HepG2 (cell line): Measurements from ENCODE around the gene RPL35. TPM values are rescaled to one million over a fixed set of nuclear protein-coding genes. Genes with fewer than 3 reads are reported as not detected.

Experiments
- ADNP ChIP-seq: sonication (generic); formaldehyde crosslinking; IDR thresholded peaks from 2 replicates; pipeline ENCODE4 v1.4.0; 2020; ENCODE audit warnings: missing genetic modification reagents
- AHR ChIP-seq: IDR thresholded peaks from 2 replicates; pipeline ENCODE4 v1.6.1; 2018; ENCODE audit warnings: missing genetic modification reagents, missing compliant biosample characterization
- CBX1 ChIP-seq: IDR thresholded peaks from one replicate; pipeline ENCODE4 v1.6.1; 2016; ENCODE audit warnings: antibody characterized with exemption, low read depth
- JDP2 ChIP-seq: sonication (generic); formaldehyde crosslinking; IDR thresholded peaks from 2 replicates; pipeline ENCODE4 v1.8.1; 2022; ENCODE audit warnings: missing genetic modification reagents, borderline replicate concordance
- KAT8 ChIP-seq: IDR thresholded peaks from 2 replicates; pipeline ENCODE4 v1.6.1; 2016; ENCODE audit warnings: missing genetic modification reagents, missing compliant biosample characterization
- PAXIP1 ChIP-seq: sonication (generic); formaldehyde crosslinking; conservative IDR thresholded peaks from 2 replicates; pipeline ENCODE4 v1.4.0; 2020; ENCODE audit warnings: mild to moderate bottlenecking, missing genetic modification reagents, moderate library complexity
- ZHX2 ChIP-seq, 2 experiments: sonication (generic) in 1 of 2; formaldehyde crosslinking in 1 of 2; IDR thresholded peaks; 2 replicates each; pipeline versions ENCODE4 v1.6.1 to v1.9.0; 2014 to 2022; ENCODE audit warnings: antibody characterized with exemption in 1 of 2, borderline replicate concordance in 1 of 2, inconsistent platforms in 1 of 2, low read depth in 1 of 2, missing genetic modification reagents in 1 of 2
- ZNF501 ChIP-seq: sonication (generic); formaldehyde crosslinking; IDR thresholded peaks from 2 replicates; pipeline ENCODE4 v1.5.1; 2020; ENCODE audit warnings: mild to moderate bottlenecking, moderate library complexity, missing genetic modification reagents
- ZNF549 ChIP-seq: sonication (generic); formaldehyde crosslinking; IDR thresholded peaks from 2 replicates; pipeline ENCODE4 v1.5.0; 2020; ENCODE audit warnings: missing genetic modification reagents
- ZNF740 ChIP-seq: sonication (generic); formaldehyde crosslinking; IDR thresholded peaks from 2 replicates; pipeline ENCODE4 v1.4.0; 2020; ENCODE audit warnings: missing genetic modification reagents
- ZNF792 ChIP-seq: IDR thresholded peaks from 2 replicates; pipeline ENCODE4 v1.6.1; 2016
- polyA plus RNA-seq, 8 experiments: library from polyadenylated mRNA; depleted of rRNA in 3 of 8; stranded (reverse) in 7 of 8; unstranded in 1 of 8; fragments of >200 nt; fragmentation: Illumina TruSeq in 4 of 8; extraction: Trizol in 4 of 8; gene quantifications; 2 replicates each; pipeline versions ENCODE4 v1.2.1 to v1.2.3, GENCODE V29; 2011 to 2016; ENCODE audit warnings: low read depth in 4 of 8, missing spikeins in 1 of 8, mixed read lengths in 1 of 8; ENCODE audit not compliant: insufficient read depth in 1 of 8
- total RNA-seq, 5 experiments: library from RNA; depleted of rRNA; stranded (reverse); fragments of >200 nt; fragmentation: Illumina TruSeq; extraction: Trizol; gene quantifications; 2 replicates each; pipeline ENCODE4 v1.2.3, GENCODE V29; 2016; ENCODE audit warnings: low read depth in 1 of 5
- TF ChIP-seq, protein P1 (sequence below): IDR thresholded peaks from 2 replicates; pipeline ENCODE4 v1.6.1; 2016; ENCODE audit warnings: missing biosample characterization, missing genetic modification reagents, low read depth
- TF ChIP-seq, protein P2 (sequence below): sonication (generic); formaldehyde crosslinking; IDR thresholded peaks from 2 replicates; pipeline ENCODE4 v1.5.1; 2020; ENCODE audit warnings: mild to moderate bottlenecking, missing genetic modification reagents
- TF ChIP-seq, protein P3 (sequence below): sonication (generic); formaldehyde crosslinking; IDR thresholded peaks from 2 replicates; pipeline ENCODE4 v1.4.0; 2020; ENCODE audit warnings: missing genetic modification reagents

RPL35 gene
- total and polyA plus RNA-seq, 2 of the 13 experiments (the other 11 are each of a cell fraction or from before 2014, with no cell fraction given), result 2,153 to 2,935 TPM

DNA sequence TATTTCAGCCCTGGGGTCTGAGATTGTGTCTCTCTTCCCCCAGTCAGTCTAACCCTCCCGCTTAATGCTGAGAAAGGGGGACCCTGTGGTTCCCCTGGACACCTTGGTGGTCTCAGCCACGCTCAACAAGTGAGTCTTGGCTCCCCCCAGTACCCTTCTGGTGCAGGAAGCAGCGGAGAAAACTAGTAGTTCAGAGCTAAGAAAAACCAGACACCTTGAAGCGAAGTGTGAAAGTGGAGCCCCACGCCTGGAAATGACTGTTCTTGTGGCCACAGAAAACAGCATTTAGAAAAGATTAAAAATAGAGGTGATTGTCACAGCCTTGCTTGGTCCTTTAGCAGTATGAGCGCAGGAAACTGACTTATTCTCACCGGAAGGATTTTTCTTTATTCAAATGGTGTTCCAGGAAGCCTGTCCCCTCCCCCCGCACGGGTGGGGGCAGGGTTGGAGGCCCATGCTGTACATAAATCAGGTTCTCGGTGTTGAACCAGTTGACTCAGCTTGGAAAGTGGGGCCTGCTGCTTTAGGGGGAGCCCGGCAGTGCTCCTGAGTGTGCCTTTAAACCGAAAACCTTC is 8.3 kb upstream of the RPL35 start (continued):
- TF ChIP-seq PAXIP1 (no peak; the same call in 1 of the 2 replicates), KAT8 (no peak), ZNF740 (CRISPR knock-in tag) (no peak), ZHX2 (IDR thresholded peaks at IDR 0.05; ENCODE audit: low read depth) (no peak), ZHX2 (CRISPR knock-in tag; IDR thresholded peaks at IDR 0.05; ENCODE audit: borderline replicate concordance) (no peak), JDP2 (CRISPR knock-in tag) (no peak), CBX1 (no peak), ADNP (no peak), ZNF501 (no peak), ZNF549 (CRISPR knock-in tag) (no peak), AHR (no peak), ZNF792 (CRISPR knock-in tag) (0 out of 2 replicates have a peak, but pooled peaks have one; percentile 25)
- TF ChIP-seq, protein P1, sequence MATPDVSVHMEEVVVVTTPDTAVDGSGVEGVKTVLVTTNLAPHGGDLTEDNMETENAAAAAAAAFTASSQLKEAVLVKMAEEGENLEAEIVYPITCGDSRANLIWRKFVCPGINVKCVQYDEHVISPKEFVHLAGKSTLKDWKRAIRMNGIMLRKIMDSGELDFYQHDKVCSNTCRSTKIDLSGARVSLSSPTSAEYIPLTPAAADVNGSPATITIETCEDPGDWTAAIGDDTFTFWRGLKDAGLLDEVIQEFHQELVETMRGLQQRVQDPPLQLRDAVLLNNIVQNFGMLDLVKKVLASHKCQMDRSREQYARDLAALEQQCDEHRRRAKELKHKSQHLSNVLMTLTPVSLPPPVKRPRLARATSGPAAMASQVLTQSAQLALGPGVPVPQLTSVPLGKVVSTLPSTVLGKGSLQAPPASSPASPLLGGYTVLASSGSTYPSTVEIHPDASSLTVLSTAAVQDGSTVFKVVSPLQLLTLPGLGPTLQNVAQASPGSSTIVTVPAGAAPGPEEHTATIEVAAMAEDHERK (CRISPR knock-in tag), result no peak
- TF ChIP-seq, protein P2, sequence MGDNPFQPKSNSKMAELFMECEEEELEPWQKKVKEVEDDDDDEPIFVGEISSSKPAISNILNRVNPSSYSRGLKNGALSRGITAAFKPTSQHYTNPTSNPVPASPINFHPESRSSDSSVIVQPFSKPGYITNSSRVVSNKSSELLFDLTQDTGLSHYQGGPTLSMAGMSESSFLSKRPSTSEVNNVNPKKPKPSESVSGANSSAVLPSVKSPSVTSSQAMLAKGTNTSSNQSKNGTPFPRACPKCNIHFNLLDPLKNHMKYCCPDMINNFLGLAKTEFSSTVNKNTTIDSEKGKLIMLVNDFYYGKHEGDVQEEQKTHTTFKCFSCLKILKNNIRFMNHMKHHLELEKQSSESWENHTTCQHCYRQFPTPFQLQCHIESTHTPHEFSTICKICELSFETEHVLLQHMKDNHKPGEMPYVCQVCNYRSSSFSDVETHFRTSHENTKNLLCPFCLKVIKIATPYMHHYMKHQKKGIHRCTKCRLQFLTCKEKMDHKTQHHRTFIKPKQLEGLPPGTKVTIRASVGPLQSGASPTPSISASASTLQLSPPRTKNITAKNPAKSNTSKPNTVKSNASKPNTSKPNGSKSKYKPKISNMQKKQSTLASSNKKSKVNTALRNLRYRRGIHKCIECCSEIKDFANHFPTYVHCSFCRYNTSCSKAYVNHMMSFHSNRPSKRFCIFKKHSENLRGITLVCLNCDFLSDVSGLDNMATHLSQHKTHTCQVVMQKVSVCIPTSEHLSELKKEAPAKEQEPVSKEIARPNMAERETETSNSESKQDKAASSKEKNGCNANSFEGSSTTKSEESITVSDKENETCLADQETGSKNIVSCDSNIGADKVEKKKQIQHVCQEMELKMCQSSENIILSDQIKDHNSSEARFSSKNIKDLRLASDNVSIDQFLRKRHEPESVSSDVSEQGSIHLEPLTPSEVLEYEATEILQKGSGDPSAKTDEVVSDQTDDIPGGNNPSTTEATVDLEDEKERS (CRISPR knock-in tag), result 0 out of 2 replicates have a peak, but pooled peaks have one; percentile 51
- TF ChIP-seq, protein P3, sequence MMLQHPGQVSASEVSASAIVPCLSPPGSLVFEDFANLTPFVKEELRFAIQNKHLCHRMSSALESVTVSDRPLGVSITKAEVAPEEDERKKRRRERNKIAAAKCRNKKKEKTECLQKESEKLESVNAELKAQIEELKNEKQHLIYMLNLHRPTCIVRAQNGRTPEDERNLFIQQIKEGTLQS, result no peak
